LHCN-M2 (cell line): ENCODE data around the gene SPTLC2. TPM values are rescaled to one million over a fixed set of nuclear protein-coding genes. Genes with fewer than 3 reads are reported as not detected.
"Not testable (repeated sequence)": the region's sequence is repeated elsewhere in the genome, so short reads cannot be mapped to it uniquely, and the experiment has no call there.

Experiments
- DNase-seq: peaks from one replicate; pipeline ENCODE4 v3.0.0-alpha.2; 2012; ENCODE audit warnings: low read depth
- total RNA-seq: library from RNA; depleted of rRNA; stranded (reverse); fragments of >200 nt; gene quantifications from 2 replicates; pipeline ENCODE4 v1.2.3, GENCODE V29; 2014

SPTLC2 gene
- total RNA-seq, 1 experiment from 2014 or later: 15.6 TPM

GRCh38 chr14:77588411-77589025 is 27.9 kb downstream of the SPTLC2 start:
- not testable (repeated sequence) for DNase-seq

GRCh38 chr14:77585385-77585784 is 31.1 kb downstream of the SPTLC2 start:
- no peak for DNase-seq

GRCh38 chr14:77584809-77585208 is 31.6 kb downstream of the SPTLC2 start:
- DNase-seq: no peak

- no peak for DNase-seq
Measured at GRCh38 chr14:77583657-77584056, 32.8 kb downstream of the SPTLC2 start.

DNA sequence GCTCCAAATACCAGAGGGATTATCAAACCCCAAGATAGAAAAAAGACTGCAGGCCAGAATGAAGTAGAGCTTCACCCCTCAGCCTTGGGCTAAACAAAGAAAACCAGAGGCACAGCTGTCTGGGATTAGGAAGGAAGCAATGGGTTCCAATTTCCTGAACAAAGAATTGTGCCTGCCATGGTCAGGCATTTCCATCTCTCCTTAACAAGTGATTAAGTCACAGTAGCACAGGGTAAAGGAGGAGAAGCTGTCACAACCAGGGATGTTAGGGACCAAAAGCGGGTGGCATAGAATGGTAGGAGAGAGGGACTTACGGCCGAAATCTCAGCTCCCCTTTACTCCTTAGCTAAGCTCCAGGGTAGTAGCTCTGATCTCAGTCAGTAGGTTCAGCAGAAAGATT is 33.9 kb downstream of the SPTLC2 start:
- peak; percentile 72 for DNase-seq

DNA sequence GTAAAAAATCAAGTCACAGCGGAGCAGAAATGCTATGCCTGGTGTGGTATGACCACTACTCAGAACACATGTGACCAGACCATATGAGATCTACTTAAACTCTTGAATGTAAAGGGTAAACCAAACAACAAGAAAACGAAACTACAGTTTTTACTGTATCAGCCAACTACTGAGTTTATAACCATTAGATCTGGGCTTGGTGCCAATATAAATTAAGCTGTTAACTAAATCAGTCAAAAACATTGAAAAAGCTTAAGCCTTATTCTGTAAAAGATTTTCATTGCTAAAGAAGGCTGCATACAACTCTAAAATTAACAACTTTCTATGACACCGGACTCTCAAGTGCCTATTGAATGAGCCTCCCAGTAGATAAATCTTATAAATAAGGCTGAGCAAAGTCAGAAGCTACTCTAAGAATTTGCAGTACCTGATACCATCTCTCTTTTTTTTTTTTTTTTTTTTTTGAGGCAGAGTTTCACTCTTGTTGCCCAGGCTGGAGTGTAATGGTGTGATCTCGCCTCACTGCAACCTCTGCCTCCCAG is 35.4 kb downstream of the SPTLC2 start:
- peak; percentile 50 for DNase-seq

- no peak for DNase-seq
Measured at GRCh38 chr14:77580477-77580876, 36.0 kb downstream of the SPTLC2 start.

GRCh38 chr14:77579780-77580179 is 36.7 kb downstream of the SPTLC2 start:
- DNase-seq: no peak

DNA sequence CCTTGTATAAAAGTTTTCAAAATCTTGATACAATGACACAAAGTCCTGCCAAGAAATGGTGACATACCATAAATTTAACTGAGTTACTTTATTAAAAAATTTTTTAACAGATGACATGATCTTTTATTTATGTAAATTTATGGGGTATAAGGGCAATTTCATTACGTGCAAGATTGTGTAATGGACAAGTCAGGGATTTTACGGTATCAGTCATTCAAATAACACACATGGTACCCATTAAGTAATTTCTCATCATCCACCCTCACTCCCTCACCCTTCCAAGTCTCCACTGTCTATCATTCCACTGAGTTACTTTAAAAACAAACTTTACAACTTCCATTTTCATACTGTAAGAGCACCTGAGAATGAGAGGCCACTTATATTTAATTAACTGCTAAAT is 37.4 kb downstream of the SPTLC2 start:
- DNase-seq: no peak

DNA sequence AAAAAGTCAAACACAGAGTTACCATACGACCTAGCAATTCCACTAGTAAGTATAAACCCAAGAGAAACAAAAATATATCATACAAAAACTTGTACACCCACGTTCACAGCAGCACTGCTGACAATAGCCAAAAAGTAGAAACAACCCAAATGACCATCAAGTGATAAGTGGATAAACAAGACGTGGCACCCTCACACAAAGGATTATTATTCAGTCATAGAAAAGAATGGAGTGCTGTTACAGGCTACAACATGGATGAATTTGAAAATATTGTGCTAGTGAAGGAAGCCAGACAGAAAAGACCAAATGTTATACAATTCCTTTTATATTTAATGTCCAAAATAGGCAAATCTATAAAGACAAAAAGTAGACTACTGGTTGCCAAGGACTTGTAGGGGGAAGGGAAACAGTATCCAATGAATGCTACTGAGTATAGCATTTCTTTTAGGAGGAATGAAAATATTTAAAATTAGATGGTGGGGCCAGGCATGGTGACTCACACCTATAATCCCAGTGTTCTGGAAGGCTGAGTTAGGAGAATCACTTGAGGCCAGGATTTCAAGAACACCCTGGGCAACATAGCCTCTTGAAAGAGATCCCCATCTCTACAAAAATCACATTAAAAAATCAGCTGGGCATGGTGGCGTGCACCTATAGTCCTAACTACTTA is 41.9 kb downstream of the SPTLC2 start:
- DNase-seq: peak; percentile 39

GRCh38 chr14:77573964-77574363 is 42.5 kb downstream of the SPTLC2 start:
- no peak for DNase-seq

DNA sequence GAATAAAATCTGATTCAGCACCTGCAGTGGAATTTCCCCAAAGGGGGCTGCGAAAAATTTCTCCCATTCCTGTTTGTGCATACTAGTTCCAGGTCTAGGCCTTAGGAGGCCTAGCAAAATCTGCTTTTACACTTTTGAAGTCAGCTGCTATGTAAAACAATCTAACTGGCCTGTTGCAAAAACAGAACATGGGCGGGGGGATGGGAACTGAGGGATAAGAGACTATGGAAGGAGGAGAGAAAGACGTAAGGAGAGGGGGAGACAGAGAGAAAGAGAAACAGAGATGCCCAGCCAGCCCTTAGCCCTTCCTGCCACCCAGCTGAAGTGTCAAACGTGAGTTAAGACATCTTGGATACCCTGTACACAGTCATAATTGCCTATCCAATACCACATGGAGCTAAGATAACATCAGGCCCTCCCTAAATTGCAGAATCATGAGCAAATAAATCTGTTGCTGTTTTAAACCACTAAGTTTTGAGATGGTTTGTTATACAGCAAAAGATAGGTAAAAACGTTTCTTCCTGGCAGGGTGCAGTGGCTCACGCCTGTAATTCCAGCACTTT is 45.6 kb downstream of the SPTLC2 start:
- DNase-seq: no peak

DNA sequence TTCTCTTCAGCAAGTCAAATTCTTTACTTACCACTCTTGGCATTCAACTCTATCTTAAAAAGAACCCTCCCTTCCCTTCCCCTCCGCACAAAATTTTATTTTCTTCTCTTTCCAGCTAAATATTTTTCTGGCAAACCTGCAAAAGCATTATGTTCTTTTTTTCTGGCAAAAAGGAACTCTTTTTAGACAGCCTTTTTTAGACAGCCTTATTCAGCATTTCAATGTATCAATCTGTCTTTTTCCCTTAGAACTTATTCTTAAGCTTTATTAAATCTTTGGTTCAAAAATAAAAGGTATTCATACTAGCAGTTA is 50.5 kb downstream of the SPTLC2 start:
- no peak for DNase-seq

DNA sequence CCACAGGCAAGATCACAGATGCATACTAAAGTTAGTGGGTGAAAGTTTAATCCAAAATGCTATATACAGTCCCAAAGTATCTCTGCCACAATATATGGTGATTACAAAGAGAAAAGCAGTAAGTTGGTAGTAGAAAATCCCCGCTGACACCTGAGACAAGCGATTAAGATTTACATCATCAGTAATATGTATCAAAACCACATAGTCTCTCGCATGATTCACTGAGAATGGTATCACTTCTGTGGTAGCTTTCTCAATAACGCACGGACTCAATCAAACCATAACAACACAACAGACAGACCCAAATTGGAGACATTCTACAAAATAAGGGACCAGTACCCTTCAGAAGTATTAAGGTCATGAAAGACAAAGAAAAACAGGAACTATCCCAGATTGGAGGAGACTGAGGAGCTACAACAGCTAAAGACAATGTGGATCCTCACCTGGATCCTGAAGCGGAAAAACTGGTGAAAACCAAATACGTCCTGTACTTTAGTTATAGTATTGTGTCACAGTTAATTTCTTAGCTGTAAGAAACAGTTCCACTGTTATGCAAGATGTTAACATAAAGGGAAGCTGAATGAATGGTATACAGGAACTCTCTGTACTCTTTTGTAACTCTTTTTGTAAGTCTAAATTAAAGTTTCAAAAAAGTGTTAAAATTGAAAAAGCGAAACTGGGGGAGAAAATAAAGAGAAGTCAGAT is 51.0 kb downstream of the SPTLC2 start:
- peak; percentile 55 for DNase-seq

- peak; percentile 93 for DNase-seq
Measured at GRCh38 chr14:77562681-77563080, 53.8 kb downstream of the SPTLC2 start.

GRCh38 chr14:77561881-77562280 is 54.6 kb downstream of the SPTLC2 start:
- no peak for DNase-seq

DNA sequence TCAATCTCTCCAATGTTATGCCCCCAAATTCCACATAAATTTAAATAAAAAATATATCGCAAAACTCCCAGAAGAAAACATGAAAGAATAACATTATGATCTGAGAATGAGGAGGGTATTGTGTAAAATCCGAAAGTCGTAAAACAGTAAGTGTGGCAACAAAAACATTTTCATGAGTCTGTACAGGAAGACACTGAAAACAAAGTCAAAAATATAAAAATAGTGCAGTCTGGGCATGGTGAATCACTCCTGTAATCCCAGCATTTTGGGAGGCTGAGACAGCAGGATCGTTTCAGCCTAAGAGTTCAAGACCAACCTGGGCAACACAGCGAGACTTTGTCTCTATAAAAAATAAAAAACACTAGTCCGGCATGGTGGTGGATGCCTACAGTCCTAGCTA is 57.1 kb downstream of the SPTLC2 start:
- DNase-seq: peak; percentile 19

- no peak for DNase-seq
Measured at GRCh38 chr14:77557391-77557790, 59.0 kb downstream of the SPTLC2 start.

GRCh38 chr14:77556946-77557345 is 59.5 kb downstream of the SPTLC2 start:
- DNase-seq: no peak

- no peak for DNase-seq
Measured at GRCh38 chr14:77554816-77555599, 61.4 kb downstream of the SPTLC2 start.

DNA sequence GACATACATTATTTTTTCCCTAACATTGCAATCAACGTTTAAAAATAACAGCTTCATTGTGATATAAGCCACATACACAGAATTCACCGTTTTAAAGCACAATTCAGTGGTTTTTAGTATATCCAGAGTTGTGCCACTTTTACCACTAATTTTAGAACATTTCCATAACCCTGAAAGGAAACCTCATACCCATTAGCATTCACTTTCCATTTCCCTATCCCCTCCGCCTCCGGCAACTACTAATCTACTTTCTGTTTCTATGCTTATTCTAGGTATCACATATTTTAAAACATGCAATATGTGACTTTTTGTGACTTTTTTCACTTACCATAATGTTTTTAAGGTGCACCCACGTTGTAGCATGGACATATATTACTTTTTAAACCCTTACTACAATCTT is 62.2 kb downstream of the SPTLC2 start:
- no peak for DNase-seq

GRCh38 chr14:77549451-77549850 is 67.0 kb downstream of the SPTLC2 start:
- no peak for DNase-seq
